HepG2 (cell line): ENCODE measurements around the gene GLTPD2. TPM values are rescaled to one million over a fixed set of nuclear protein-coding genes. Genes with fewer than 3 reads are reported as not detected.
A peak's percentile ranks its signal among the peaks of the same experiment; 100 is the strongest.

Experiments used
- CHCHD3 ChIP-seq: sonication (generic); formaldehyde crosslinking; IDR thresholded peaks from 2 replicates; pipeline ENCODE4 v1.8.0; 2022; ENCODE audit warnings: mild to moderate bottlenecking, missing genetic modification reagents, moderate library complexity
- DNMT1 ChIP-seq: sonication (generic); formaldehyde crosslinking; IDR thresholded peaks from 2 replicates; pipeline ENCODE4 v1.5.1; 2020; ENCODE audit warnings: mild to moderate bottlenecking, missing genetic modification reagents
- PAX8 ChIP-seq: sonication (generic); formaldehyde crosslinking; IDR thresholded peaks from 2 replicates; pipeline ENCODE4 v1.8.0; 2022; ENCODE audit warnings: mild to moderate bottlenecking, missing genetic modification reagents, borderline replicate concordance
- PRDM4 ChIP-seq: sonication (generic); formaldehyde crosslinking; IDR thresholded peaks from 2 replicates; pipeline ENCODE4 v1.9.0; 2021; ENCODE audit warnings: missing genetic modification reagents, borderline replicate concordance
- RAD51 ChIP-seq: fragments of 450-650 bp; IDR thresholded peaks from 2 replicates; pipeline ENCODE4 v1.6.1; 2016; ENCODE audit warnings: borderline replicate concordance
- SNAPC2 ChIP-seq: sonication (generic); formaldehyde crosslinking; IDR thresholded peaks from 2 replicates; pipeline ENCODE4 v1.8.1; 2022; ENCODE audit warnings: mild to moderate bottlenecking, missing genetic modification reagents
- ZMAT3 ChIP-seq: sonication (generic); formaldehyde crosslinking; conservative IDR thresholded peaks from 2 replicates; pipeline ENCODE4 v1.7.0; 2021; ENCODE audit warnings: missing genetic modification reagents
- ZNF501 ChIP-seq: sonication (generic); formaldehyde crosslinking; IDR thresholded peaks from 2 replicates; pipeline ENCODE4 v1.5.1; 2020; ENCODE audit warnings: mild to moderate bottlenecking, moderate library complexity, missing genetic modification reagents
- ZNF570 ChIP-seq: sonication (generic); formaldehyde crosslinking; IDR thresholded peaks from 2 replicates; pipeline ENCODE4 v1.4.0; 2020; ENCODE audit warnings: mild to moderate bottlenecking, missing genetic modification reagents, borderline replicate concordance
- polyA plus RNA-seq, 8 experiments: library from polyadenylated mRNA; depleted of rRNA in 3 of 8; stranded (reverse) in 7 of 8; unstranded in 1 of 8; fragments of >200 nt; fragmentation: Illumina TruSeq in 4 of 8; extraction: Trizol in 4 of 8; gene quantifications; 2 replicates each; pipeline versions ENCODE4 v1.2.1 to v1.2.3, GENCODE V29; 2011 to 2016; ENCODE audit warnings: low read depth in 4 of 8, missing spikeins in 1 of 8, mixed read lengths in 1 of 8; ENCODE audit not compliant: insufficient read depth in 1 of 8
- total RNA-seq, 5 experiments: library from RNA; depleted of rRNA; stranded (reverse); fragments of >200 nt; fragmentation: Illumina TruSeq; extraction: Trizol; gene quantifications; 2 replicates each; pipeline ENCODE4 v1.2.3, GENCODE V29; 2016; ENCODE audit warnings: low read depth in 1 of 5
- TF ChIP-seq, protein P1 (sequence below): sonication (generic); formaldehyde crosslinking; IDR thresholded peaks from 2 replicates; pipeline ENCODE4 v1.4.0; 2020; ENCODE audit warnings: missing genetic modification reagents

Gene GLTPD2
- total and polyA plus RNA-seq, 2 of the 13 experiments (the other 11 are each of a cell fraction or from before 2014, with no cell fraction given): 7.5 to 12.9 TPM

GRCh38 chr17:4771519-4772234 lies 17.1 kb upstream of the GLTPD2 start, which contains the start of gene TM4SF5 (continued):
- TF ChIP-seq RAD51 (no peak), ZMAT3 (CRISPR knock-in tag) (no peak; the same call in 1 of the 2 replicates), DNMT1 (CRISPR knock-in tag) (no peak), ZNF501 (peak; percentile 78; the same call in 1 of the 2 replicates), PAX8 (CRISPR knock-in tag) (no peak), CHCHD3 (no peak), PRDM4 (CRISPR knock-in tag) (0 out of 2 replicates have a peak, but pooled peaks have one; percentile 49), ZNF570 (CRISPR knock-in tag) (no peak), SNAPC2 (CRISPR knock-in tag) (peak; percentile 25; the same call in 1 of the 2 replicates)
- TF ChIP-seq, protein P1, sequence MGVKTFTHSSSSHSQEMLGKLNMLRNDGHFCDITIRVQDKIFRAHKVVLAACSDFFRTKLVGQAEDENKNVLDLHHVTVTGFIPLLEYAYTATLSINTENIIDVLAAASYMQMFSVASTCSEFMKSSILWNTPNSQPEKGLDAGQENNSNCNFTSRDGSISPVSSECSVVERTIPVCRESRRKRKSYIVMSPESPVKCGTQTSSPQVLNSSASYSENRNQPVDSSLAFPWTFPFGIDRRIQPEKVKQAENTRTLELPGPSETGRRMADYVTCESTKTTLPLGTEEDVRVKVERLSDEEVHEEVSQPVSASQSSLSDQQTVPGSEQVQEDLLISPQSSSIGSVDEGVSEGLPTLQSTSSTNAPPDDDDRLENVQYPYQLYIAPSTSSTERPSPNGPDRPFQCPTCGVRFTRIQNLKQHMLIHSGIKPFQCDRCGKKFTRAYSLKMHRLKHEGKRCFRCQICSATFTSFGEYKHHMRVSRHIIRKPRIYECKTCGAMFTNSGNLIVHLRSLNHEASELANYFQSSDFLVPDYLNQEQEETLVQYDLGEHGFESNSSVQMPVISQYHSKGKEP (CRISPR knock-in tag): peak; percentile 45; the same call in 1 of the 2 replicates
